GM18519 (cell line): ENCODE results near the gene ANKRD28.
A peak's percentile ranks its signal among the peaks of the same experiment; 100 is the strongest.
"Not testable (repeated sequence)": the region's sequence is repeated elsewhere in the genome, so short reads cannot be mapped to it uniquely, and the experiment has no call there.

ENCODE experiments used
- ATAC-seq: cut with Tn5 transposase; IDR thresholded peaks from one replicate; pipeline ENCODE4 v1.9.1; 2021; ENCODE audit warnings: mild to moderate bottlenecking, moderate library complexity; ENCODE audit not compliant: unreplicated experiment, low FRiP score

Gene ANKRD28

GRCh38 chr3:15638891-15639262 lies 158.9 kb downstream of the ANKRD28 start:
- ATAC-seq: no peak

- ATAC-seq: no peak
Measured at GRCh38 chr3:15638193-15638890, 159.4 kb downstream of the ANKRD28 start.

- ATAC-seq: no peak
Measured at GRCh38 chr3:15637131-15637951, 160.4 kb downstream of the ANKRD28 start.

GRCh38 chr3:15636028-15636709 lies 161.6 kb downstream of the ANKRD28 start:
- ATAC-seq: peak; percentile 47

- ATAC-seq: no peak
Measured at GRCh38 chr3:15635121-15635661, 162.6 kb downstream of the ANKRD28 start.

- ATAC-seq: no peak
Measured at GRCh38 chr3:15634671-15635070, 163.1 kb downstream of the ANKRD28 start.

- no peak for ATAC-seq
Measured at GRCh38 chr3:15633766-15634598, 163.8 kb downstream of the ANKRD28 start.

GRCh38 chr3:15633159-15633558 lies 164.6 kb downstream of the ANKRD28 start:
- no peak for ATAC-seq

GRCh38 chr3:15632212-15632580 lies 165.6 kb downstream of the ANKRD28 start:
- ATAC-seq: no peak

- ATAC-seq: no peak
Measured at GRCh38 chr3:15631426-15632211, 166.2 kb downstream of the ANKRD28 start.

- no peak for ATAC-seq
Measured at GRCh38 chr3:15630646-15631350, 167.0 kb downstream of the ANKRD28 start.

- peak; percentile 89 for ATAC-seq
Measured at GRCh38 chr3:15629860-15630597, 167.8 kb downstream of the ANKRD28 start.

- ATAC-seq: no peak
Measured at GRCh38 chr3:15628967-15629366, 168.8 kb downstream of the ANKRD28 start.

GRCh38 chr3:15623535-15624440 lies 174.0 kb downstream of the ANKRD28 start:
- ATAC-seq: no peak

GRCh38 chr3:15619659-15620464 lies 177.9 kb downstream of the ANKRD28 start:
- ATAC-seq: not testable (repeated sequence)
